HuH-7.5 (cell line): ENCODE results near the gene PRMT5.
"Not testable (repeated sequence)": the region's sequence is repeated elsewhere in the genome, so short reads cannot be mapped to it uniquely, and the experiment has no call there.

Source experiments
- DNase-seq: peaks from one replicate; pipeline ENCODE4 v3.0.0; 2011; ENCODE audit warnings: low spot score

The PRMT5 gene

GRCh38 chr14:22929104-22929960, at the start of gene PRMT5:
Gene PRMT5 (minus strand): TSS chr14:22929376. CDS start chr14:22929361, 15 bp downstream.
- DNase-seq = peak; percentile 93

- no peak for DNase-seq
These were observed 49.3 kb upstream of the PRMT5 start for GRCh38 chr14:22978487-22978837.

GRCh38 chr14:22977684-22978486, 48.7 kb upstream of the PRMT5 start:
- DNase-seq = peak; percentile 91

- DNase-seq = no peak
These were observed 48.2 kb upstream of the PRMT5 start for GRCh38 chr14:22977434-22977683.

- DNase-seq = peak; percentile 65
These were observed 47.7 kb upstream of the PRMT5 start for GRCh38 chr14:22976620-22977433.

GRCh38 chr14:22974530-22975313, 45.5 kb upstream of the PRMT5 start:
- no peak for DNase-seq

- peak; percentile 43 for DNase-seq
These were observed 44.2 kb upstream of the PRMT5 start for GRCh38 chr14:22973217-22974032.

DNA sequence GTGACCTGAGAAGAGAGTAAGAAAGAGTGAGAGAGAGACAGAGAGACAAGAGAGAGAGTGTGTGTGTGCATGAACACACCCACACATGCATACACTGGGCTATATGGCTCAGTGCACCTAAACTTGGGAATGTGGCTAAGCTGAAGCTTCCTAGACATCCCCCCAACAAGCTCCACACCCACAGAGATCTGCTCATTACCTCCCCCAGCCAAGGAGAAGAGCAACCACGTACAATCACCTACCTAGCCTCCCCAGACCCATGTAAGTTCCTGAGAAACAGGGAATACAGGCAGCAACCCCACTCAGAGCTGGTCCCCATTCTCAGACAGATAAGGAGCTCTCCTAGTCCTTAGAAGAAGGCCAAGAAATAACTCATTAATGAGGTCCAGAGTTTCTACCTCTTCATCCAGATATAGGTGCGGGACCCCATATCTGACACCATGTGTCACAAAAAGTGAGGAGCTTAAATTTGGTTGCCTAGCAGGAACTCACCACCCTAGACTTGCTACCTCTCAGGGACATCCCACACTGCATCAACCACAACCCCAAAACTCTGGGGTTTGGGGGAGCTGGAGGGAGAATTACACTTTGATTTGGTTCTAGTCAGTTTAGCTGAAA, 43.2 kb upstream of the PRMT5 start:
- no peak for DNase-seq

GRCh38 chr14:22971152-22971551, 42.0 kb upstream of the PRMT5 start:
- no peak for DNase-seq

DNA sequence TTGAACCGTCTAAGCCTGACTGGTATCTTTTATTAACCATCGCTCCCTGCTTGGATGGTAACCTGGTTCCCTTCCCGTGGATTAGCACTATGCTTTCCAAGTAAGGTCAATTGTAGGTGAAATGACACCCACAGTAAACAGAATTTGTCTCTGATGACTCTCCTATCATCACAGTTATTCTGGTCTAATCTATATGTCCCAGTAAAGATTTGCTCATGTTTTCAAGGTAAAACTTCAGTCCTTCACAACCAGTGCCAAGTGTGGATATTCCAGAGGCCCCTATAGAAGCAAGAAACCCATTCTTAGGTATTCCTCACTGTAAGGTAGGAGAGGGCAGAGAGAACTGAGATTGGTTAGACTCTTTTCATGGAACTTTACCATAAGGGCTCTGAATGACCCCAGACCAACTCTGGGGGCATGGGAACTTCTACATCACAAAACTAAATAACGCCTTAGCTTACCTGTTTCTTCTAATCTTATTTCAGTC, 37.6 kb upstream of the PRMT5 start:
- DNase-seq = no peak

GRCh38 chr14:22965916-22966782, 37.0 kb upstream of the PRMT5 start:
- not testable (repeated sequence) for DNase-seq

GRCh38 chr14:22962061-22962676, 33.0 kb upstream of the PRMT5 start:
- no peak for DNase-seq

DNA sequence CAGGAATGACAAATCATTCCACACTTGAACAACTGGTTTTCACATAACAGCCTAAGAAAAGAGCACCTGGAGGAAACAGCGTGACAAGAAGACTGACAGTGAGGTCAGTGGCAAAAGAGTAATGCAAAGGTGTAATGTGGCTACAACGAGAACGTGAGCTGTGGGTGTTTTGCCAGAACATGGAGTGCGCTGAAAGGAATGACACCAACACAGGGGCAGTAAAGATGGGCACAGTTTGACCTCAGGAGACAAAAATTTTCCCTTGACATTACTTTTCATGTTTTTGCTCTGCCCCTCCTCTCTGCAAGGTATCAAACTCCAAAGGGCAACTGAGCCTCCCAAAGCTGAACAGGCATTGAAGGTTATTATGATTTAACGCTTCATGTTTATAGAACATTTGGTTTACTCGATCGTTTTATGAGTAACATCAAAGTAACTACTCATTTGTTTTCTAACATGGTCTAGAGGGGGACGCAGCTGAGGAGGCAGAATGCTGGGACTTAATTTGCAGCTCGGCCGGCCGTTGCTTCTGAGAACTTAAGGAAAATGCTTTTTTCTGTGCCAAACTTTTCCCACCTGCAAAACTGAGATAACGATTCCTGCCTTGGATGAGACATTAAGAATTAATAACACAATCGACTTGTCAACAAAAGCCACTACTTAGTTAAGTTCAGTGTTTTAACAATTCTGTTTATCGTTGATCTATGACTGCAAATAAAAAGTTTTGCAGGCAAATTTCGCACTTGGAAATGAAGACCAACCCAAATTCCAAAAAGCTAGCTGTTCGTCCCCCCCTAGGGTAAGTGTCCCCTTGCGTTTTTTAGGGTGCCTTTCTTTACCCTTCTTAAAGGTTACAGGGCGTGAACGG, 26.8 kb upstream of the PRMT5 start:
- no peak for DNase-seq

- DNase-seq = no peak
These were observed 23.2 kb upstream of the PRMT5 start for GRCh38 chr14:22952418-22952817.

DNA sequence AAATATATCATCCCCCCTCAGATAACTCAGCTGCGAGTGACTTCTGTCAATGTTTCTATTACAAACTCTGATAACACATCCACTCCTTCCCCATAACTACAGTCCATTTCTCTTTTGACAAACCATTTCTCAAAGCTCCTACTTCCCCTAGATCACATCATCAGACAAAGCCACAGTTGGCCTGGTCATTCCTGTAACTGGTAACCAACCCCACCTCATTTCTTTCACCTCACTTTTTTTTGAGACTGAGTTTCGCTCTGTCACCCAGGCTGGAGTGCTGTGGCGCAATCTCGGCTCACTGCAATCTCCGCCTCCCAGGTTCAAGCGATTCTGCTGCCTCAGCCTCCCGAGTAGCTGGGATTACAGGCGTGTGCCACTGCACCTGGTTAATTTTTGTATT, 22.6 kb upstream of the PRMT5 start:
- DNase-seq = not testable (repeated sequence)

GRCh38 chr14:22945642-22946041, 16.5 kb upstream of the PRMT5 start:
- no peak for DNase-seq

DNA sequence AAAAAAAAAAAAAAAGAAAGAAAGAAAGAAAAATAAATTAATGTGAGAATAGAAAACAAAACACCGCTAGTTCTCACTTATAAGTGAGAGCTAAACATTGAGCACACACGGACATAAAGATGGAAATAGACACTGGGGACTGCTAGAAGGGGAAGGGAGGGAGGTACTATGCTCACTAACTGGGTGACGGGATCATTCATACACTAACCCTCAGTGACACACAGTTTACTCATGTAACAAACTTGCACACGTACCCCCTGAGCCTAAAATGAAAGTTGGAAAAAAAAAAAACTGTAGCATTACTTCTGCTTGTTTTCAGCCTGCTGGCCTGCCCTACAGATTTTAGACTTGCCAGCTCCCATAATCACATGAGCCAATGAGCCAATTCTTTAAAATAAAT, 10.5 kb upstream of the PRMT5 start:
- DNase-seq = no peak

GRCh38 chr14:22935156-22935555, 6.0 kb upstream of the PRMT5 start:
- DNase-seq = no peak
